ENCODE measurements around the gene SMPD3.

The SMPD3 gene

GRCh38 chr16:68385371-68385770 is 62.9 kb downstream of the SMPD3 start:
- no peak for DNase-seq (ENCODE audit: extremely low read depth in 1 of 2, low read depth in 1 of 2)

GRCh38 chr16:68384288-68385161 is 63.8 kb downstream of the SMPD3 start:
- no peak for DNase-seq (ENCODE audit: extremely low read depth in 1 of 2, low read depth in 1 of 2)

- DNase-seq (ENCODE audit: extremely low read depth in 1 of 2, low read depth in 1 of 2) = no peak
Observed at GRCh38 chr16:68383858-68384257, 64.5 kb downstream of the SMPD3 start.

GRCh38 chr16:68382296-68382718 is 66.0 kb downstream of the SMPD3 start:
- no peak for DNase-seq (ENCODE audit: extremely low read depth in 1 of 2, low read depth in 1 of 2)

GRCh38 chr16:68381363-68381724 is 67.0 kb downstream of the SMPD3 start:
- DNase-seq (ENCODE audit: extremely low read depth in 1 of 2, low read depth in 1 of 2) = no peak

GRCh38 chr16:68380676-68381362 is 67.5 kb downstream of the SMPD3 start:
- DNase-seq (ENCODE audit: extremely low read depth in 1 of 2, low read depth in 1 of 2) = no peak

GRCh38 chr16:68380348-68380670 is 68.0 kb downstream of the SMPD3 start:
- no peak for DNase-seq (ENCODE audit: extremely low read depth in 1 of 2, low read depth in 1 of 2)

GRCh38 chr16:68379472-68380347 is 68.6 kb downstream of the SMPD3 start:
- no peak for DNase-seq (ENCODE audit: extremely low read depth in 1 of 2, low read depth in 1 of 2)

- DNase-seq (ENCODE audit: extremely low read depth in 1 of 2, low read depth in 1 of 2) = no peak
Observed at GRCh38 chr16:68378436-68379415, 69.6 kb downstream of the SMPD3 start.

- DNase-seq (ENCODE audit: extremely low read depth in 1 of 2, low read depth in 1 of 2) = no peak
Observed at GRCh38 chr16:68377667-68378393, 70.5 kb downstream of the SMPD3 start.

- DNase-seq (ENCODE audit: extremely low read depth in 1 of 2, low read depth in 1 of 2) = no peak
Observed at GRCh38 chr16:68377221-68377620, 71.1 kb downstream of the SMPD3 start.

- no peak for DNase-seq (ENCODE audit: extremely low read depth in 1 of 2, low read depth in 1 of 2)
Observed at GRCh38 chr16:68376590-68376989, 71.7 kb downstream of the SMPD3 start.

- DNase-seq (ENCODE audit: extremely low read depth in 1 of 2, low read depth in 1 of 2) = no peak
Observed at GRCh38 chr16:68375801-68376536, 72.3 kb downstream of the SMPD3 start.

- no peak for DNase-seq (ENCODE audit: extremely low read depth in 1 of 2, low read depth in 1 of 2)
Observed at GRCh38 chr16:68374961-68375660, 73.2 kb downstream of the SMPD3 start.

- no peak for DNase-seq (ENCODE audit: extremely low read depth in 1 of 2, low read depth in 1 of 2)
Observed at GRCh38 chr16:68374246-68374805, 74.0 kb downstream of the SMPD3 start.

- no peak for DNase-seq (ENCODE audit: extremely low read depth in 1 of 2, low read depth in 1 of 2)
Observed at GRCh38 chr16:68373528-68374245, 74.6 kb downstream of the SMPD3 start.

GRCh38 chr16:68372806-68373205 is 75.5 kb downstream of the SMPD3 start:
- no peak for DNase-seq (ENCODE audit: extremely low read depth in 1 of 2, low read depth in 1 of 2)

Data from activated CD8-positive, alpha-beta memory T cell treated with anti-CD3 and anti-CD28 coated beads for 1 hour (primary cell).